Pulmonary artery endothelial cell (primary cell): Measurements from ENCODE around the gene GALNT10. TPM values are rescaled to one million over a fixed set of nuclear protein-coding genes. Genes with fewer than 3 reads are reported as not detected.
"Not testable (repeated sequence)": the region's sequence is repeated elsewhere in the genome, so short reads cannot be mapped to it uniquely, and the experiment has no call there.

Source experiments
- DNase-seq: peaks from one replicate; pipeline ENCODE4 v3.0.0-alpha.2; 2011; ENCODE audit warnings: low read depth, low spot score
- total RNA-seq: library from RNA; depleted of rRNA; stranded (reverse); fragments of >200 nt; gene quantifications from 2 replicates; pipeline ENCODE4 v1.2.3, GENCODE V29; 2014

GALNT10 gene
- total RNA-seq, 1 donor from 2014 or later, result 39.5 TPM

DNA sequence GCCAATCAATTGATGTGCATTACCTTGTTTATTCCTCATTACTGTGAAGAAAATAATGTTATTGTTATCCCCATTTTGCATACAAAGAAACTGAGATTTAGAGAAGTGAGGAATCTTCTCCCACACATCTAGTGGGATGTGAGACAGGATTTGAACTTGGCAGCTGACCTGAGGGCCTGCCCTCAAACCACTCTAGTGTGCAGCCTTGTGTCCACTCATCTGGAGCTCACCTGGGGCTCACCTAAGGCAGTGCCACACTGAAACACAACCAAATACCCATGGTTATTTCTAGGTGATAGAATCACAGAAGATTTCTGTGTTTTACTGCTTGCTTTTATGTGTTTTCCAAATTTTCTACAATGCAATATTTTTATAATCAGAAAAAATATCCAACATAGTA is 160.6 kb downstream of the GALNT10 start:
- no peak for DNase-seq

DNA sequence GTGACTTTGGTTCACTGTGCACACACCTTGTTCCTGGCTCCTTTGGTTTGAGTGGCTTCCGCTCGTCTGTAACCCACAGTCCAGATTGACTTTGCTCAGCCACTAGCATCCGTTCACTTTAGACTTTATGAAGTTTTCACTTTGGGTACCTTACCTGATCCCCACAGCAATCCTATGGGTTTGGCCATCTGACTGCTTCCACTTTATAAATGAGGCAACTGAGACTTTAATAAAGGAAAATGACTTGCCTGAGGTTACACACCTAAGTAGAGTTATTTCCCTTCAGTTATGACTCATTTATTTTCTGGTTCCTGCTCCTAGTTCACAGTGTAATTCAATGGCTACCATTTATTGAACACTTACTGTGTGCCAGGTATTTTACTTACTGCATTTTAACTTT is 161.0 kb downstream of the GALNT10 start:
- no peak for DNase-seq

DNA sequence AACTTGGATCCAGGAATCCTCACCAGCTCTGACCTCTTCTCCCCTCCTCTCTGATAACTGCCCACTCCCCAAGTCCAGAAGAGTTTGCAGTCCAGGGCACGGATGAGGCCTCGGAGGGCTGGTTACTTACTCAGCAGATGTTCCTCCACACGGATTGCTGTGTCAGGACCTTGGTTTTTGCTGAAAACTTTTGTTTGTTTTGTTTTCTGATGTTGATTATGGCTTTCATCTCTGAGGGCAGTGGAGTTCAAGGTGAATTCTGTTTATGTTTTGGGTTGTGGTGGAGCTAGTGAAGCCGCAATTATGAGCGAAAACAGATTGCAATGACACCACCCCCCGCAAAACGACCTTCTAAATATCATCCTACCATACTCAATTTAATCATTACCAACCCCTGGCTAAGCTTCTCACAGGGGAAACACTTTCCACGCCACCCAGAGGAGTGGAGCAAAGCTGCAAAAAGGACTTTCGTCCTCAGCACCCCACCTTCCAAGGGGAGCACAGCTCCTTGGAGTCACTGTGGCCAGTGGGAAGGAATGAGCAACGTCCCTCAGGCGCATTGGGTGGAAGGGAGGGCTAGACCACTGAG is 162.5 kb downstream of the GALNT10 start:
- no peak for DNase-seq

DNA sequence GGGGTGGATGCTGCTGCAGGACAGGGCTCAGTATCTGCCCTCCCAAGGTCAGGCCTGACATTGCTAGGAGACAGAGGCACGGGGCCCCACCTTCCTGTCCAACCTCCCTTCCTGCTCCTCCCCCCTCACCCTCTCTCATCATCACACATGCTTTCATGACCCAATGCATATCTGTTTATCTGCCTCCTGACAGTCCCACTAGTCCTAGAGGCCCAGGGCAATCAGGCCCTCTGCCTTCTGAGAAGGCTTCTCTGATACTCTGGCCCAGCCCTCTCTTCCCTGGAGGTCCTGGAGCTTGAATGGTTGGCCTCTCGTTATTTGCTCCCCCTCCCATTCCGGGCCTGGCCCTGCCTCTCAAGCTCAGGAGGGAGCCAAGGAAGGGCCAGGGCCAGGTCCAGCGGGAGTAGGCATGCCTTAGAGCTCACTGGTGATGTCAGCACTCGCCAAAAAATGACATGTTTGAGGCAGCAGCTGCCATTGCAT is 164.6 kb downstream of the GALNT10 start:
- no peak for DNase-seq

DNA sequence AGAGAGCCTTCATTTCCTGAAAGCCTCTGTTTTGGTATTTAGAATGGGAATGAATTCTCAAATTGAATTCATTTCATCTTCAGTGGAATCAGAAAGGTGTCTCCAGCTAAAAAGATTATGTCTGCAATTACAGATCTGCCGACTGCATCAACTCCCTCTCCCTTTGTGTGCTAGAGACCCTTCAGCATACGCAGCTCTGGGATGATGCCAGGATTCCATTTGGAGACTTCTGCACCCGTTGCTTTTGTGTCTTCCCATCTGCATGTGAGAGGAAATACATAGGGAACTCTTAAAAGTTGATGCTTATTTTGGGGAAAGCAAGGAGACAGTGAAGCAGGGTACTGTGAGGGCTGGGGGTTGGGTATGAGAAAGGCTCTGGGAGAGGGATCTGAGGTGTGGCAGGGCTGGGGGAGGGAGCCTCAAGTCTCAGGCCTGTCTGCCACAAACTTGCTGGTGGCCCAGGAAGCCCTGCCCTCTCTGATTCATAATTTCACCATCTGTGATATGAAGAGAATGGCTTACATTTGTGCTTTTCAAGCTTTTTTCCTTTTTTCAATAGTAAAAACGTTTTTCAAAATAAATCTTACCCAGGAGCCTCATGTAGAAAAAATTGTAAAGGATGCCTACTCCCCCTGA is 165.6 kb downstream of the GALNT10 start:
- DNase-seq, result no peak

DNA sequence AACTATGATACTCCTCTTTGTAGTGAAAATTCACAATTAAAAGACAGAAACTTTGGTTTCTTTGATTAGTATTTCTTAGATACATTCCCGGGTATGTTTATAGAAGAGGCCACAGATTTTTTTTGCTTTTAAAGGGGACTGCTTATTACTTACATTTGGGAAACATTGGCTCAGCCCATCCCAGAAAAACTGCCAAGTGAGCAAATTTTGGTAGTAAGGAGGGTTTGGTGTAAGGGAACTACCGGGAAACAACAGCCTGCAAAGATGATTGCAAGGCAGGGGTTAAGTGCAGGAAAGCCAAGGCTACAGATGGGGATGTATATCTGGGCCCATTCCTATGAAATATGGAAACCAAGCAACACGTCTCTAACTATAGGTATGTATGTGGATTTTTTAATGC is 166.4 kb downstream of the GALNT10 start:
- DNase-seq, result no peak

DNA sequence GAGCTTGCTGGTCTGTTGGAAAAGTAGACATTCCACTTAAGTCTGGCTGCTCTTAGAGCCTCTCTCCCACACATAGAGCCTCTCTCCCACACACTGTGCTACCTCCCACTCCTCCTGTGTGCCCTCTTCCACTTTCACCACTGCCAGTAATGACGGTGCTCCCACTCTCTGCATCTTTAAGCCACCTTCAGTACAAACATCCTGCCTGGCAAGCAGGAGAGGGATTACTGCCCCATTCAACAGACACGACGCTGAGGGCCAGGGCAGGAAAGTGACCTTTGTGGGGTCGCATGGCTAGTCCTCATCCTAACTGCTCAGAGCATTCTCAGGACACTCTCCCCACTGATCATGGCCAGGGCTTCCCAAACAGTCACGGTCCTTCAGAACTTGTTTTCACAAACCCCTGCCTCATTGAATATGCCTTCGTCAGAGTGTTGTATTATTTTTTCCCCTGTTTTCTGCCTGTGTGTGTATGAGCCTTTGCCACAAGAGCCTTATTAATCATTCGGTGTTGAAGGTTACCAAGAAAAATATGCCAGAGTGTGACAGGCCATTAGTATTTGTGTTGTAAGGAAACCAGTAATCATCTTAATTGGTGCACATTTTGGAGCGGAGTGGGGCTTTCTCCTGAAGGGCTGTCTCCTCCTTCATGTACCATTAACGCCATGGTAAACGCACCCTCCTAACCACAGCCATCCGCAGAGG is 168.1 kb downstream of the GALNT10 start:
- DNase-seq, result no peak

DNA sequence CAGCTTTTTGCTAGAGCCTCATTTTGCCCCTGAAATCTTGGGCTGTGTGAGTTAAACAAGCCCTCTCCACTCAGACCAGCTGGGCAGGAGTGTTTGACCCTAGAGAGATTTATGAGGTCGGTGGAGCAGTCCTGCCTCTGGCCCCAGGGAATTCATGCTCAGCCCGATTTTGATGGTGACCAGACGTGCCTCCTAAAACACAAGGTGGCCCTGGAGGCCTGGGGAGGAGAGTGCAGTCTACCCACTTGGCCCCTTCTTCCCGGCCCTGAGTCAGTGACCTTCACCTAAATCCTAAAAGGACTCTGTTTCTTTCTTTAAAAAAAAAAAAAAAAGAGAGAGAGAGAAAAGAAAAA is 168.7 kb downstream of the GALNT10 start:
- DNase-seq, result no peak

DNA sequence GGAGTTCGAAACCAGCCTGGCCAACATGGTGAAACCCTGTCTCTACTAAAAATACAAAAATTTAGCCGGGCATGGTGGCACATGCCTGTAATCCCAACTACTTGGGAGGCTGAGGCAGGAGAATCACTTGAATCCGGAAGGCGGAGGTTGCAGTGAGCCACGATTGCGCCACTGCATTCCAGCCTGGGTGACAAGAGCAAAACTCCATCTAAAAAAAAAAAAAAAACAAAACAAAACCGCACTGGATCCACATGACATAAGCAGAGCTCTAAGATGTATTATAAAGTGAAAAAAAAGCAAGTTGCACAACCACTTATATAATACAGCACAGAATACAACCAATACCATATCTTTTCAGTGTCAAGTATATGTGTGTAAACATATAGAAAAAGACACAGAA is 169.7 kb downstream of the GALNT10 start:
- DNase-seq, result not testable (repeated sequence)

DNA sequence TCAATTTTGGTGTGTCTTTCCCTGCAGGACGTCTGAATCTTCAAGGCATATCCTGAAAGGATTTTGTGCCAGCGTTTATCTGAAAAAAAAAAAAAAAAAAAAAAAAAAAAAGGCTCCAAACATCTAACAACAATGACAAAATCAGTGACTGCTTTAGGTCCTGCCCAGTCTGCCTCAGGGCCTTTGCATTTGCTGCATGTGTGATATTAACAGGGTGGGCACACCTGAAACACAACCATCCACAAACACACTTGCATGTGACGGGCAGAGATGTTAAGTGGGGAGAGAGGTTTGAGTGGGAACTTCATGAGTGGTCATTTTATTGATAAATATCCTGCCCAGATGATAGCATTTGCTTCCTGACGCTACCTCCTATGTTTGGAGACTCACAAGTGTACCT is 172.9 kb downstream of the GALNT10 start:
- DNase-seq, result no peak

DNA sequence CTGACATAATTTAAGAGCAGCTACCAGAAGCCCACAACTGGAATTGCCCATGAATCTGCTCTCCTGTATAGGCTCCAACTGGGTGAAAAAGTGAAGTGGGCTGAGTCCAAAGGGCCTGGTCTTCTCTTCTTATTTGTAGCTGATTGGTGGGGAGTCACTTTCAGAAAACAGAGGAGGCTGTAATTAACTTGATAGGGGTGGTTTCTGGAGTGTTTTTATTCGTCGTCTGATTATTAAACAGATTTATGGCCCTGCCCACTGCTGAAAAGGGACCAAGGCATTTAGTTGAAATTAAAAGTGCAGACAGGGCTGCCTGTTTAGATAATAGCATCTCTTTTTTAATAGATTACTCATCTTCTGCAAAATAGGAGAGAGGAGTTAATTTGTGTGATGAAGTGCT is 174.2 kb downstream of the GALNT10 start:
- no peak for DNase-seq

DNA sequence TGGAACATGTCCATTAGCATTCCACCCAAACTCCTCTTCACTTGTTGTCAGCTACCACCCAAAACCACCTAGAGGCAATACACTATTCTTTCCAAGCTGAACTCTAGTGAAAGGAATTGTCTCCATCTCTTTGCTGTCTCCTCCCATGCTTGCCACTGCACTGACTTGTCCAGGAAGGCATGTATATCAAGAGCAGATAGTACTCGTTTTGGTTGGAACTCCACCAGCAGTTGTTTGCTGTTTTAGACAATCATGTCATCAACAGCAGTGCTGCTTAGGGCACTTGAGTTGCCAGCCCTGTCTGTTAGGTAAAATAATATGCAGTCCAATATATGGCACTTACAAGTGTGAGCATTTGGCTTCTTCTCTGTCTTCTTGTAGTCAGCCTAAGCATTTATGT is 175.3 kb downstream of the GALNT10 start:
- no peak for DNase-seq

DNA sequence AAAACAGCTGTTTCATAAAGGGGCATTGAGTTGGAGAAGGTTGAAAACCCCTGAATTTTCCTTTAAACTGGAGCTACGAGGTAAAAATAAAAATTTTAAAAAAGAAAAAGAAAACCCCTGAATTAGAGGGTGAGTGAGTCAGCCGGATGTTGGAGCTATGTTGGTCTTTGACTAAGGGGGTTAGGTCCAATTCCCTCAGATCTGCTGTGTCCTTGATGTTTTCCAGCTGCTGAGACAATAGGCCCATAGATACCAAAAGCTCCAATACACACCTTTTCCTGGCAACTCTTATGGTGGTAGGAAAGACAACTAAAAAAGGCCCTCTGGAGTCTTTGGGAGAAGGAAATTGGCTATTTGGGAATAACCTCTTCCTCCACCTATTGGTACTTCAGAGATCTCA is 175.8 kb downstream of the GALNT10 start:
- DNase-seq, result peak; percentile 30

DNA sequence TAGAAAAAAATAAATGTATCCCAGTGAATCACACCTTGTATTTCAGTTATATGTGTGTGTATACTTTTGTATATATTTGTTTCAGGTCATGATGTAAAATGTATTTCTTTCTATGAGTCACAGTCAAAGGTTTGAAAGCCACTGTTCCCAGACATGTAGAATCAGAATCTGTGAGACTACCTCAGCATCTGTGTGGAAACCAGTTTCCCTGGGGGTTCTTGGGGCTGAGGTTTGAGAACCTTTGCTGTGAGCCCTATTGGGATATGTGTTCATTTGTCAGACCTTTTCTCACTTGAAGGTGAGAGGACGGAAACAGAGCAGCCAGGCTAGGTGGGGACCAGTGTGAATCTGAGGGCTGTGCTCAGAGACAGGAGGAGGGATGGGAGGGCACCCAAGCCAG is 176.6 kb downstream of the GALNT10 start:
- no peak for DNase-seq

DNA sequence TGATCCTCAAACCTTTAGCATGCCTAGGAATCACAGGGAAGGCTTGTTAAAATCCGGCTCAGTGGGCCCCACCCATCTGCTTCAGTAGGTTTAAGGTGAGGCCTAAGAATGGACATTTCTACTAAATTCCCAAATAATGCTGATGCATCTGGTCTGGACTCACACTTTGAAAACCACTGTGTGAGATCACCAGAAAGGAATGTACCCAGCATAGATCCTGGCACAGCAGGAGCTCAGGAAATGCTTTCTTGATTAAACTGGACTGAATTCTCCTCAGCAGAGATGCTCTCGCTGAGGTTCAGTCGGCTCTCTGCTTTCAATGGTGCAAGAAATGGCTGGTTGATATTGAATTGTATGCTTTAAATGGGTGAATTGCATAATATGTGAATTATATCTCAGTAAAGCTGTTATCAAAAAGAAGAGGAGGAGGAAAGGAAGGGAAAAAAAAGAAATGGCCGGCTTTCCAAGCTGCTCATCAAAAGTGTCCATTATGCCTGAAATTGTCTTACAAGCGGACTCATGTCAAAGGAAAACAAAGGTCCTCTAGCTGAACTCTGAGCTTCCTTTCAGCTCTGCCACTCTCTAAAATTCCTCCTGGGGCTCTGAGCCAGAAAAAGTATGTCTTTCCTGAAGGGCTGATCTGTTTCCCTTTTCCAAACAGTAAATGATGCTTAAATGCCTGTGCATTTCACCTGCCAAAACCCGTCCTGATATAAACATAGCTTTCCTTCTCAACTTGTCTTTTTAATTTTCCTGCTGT is 177.7 kb downstream of the GALNT10 start:
- DNase-seq, result peak; percentile 86

DNA sequence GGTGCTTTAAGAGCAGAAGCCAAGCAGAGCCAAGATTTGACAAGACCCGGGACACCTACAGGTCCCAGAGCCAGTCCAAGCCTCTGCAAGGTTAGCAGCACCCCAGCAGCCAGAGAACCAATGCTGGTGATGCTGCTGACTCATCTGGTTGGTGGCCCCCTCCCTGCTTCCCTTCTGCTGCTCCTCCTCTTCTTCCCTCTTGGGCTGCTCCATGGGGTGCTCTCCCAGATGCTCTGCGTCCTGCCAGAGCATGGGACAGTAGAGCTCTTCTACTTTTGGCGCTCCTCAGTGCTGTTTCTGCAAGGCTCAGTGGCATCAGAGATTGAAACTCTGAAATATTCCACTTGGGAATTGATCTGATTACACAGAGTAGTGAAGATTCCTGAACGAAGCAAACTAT is 179.1 kb downstream of the GALNT10 start:
- no peak for DNase-seq

DNA sequence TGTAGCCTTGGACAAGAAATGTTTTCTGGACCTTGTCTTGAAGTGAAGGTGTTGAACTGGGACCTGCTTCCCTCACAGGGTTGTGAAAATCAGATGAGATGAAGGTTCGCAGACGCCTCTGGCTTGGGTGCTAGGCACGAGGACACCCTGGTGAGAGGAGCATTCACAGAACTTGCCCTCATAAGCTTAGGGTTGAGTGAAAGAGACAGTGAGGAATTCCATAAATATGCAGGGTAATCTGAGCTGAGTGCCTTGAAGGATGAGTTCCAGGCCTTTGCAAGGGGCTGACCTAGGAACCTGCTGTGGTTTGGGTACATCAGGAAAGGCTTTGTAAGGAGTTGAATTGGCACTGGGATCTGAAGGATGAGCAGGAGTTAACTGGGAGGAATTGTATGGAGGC is 179.6 kb downstream of the GALNT10 start:
- no peak for DNase-seq

DNA sequence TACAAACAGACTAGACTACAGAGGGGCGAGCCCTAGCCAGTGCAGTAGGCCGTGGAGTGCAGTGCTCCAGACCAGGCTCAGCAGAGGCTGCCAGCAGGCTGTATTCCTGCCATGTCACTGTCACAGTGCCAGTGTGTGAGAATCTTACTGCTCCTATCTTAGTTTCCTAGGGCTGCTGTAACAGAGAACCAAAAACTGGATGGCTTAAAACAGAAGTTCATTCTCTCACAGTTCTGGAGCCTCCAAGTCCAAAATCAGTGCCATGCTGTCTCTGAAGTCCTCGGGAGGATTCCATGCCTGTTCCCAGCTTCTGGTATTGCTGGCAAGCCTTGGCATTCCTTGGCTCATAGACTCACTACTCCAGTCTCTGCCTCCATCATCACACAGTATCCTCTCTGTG is 180.3 kb downstream of the GALNT10 start:
- no peak for DNase-seq

DNA sequence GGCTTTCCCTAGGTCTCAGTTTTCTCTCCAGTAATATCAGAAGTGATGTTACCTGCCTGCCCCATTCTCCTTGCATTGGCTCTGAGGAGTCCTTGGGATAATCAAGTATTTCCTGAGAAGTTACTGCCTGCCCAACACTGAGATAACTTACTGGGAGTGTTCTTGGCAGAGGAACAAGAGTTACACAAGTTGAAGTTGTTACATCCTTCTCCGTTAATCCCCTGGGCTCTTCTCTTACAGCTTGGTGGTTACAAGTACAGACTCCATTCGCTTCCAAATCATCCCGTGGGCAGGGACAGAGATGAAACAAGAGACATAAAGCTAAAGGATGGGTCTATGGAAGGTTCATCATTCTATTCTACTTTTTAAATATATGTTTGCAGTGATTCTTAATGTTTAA is 181.2 kb downstream of the GALNT10 start:
- DNase-seq, result no peak

DNA sequence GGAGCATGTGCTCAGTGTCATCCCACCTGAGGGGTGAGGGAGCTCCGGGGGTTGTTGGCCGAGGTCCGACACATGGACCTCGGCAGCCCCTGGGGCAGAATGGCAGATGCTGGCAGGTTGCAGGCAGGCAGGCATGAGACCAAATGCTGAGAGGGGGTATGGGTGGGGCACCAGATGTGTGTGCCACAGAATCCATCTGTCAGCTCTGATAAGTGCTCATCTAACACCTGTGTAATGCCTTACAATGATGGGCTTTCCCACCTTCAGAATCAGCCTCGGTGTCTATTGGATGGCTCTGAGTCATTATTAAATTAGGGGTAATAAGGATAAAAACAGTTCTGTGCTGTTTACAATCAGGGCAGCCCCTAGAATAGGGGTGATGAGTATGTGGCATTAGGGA is 182.1 kb downstream of the GALNT10 start:
- DNase-seq, result no peak

DNA sequence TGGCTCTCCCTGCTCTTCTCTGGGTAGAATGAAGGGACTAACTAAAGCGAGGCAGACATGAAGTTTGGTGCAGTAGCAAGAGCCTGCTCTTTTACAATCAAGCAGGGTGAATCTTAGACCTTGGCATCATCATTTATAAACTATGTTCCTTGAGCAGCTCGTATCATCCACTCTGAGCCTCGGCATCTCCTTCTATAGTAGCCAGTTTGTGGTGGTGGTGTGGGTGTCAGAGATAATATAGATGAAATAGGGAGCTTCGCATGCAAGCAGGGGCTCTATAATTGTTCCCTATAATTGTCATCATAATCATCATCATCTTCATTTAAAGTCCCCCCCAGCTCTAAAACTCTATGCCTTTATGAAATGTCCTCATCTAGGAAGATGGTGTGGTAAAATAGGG is 182.8 kb downstream of the GALNT10 start:
- DNase-seq, result no peak

DNA sequence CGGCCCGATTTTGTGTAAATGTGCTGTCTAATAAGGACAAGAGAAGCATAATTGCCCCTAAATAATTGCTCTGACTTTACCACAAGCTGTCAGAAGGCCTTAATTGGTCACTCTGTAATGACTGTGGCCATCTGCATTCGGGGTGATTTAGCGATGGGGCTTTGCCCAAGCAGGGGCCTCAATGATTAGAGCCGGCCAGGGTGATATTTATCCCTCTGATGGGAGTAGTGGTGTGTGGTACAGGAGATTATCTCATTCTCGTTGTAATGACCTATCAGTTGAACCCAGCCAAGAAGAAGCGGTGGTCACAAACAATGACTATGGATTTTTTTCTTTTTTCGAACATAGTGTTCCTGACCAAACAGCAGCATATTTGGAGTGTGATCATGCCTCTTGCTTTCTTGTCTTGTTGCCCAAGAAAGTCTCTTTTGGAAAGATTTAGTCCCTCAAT is 183.2 kb downstream of the GALNT10 start:
- DNase-seq, result no peak
